ENCODE measurements around the gene TNS4. TPM values are rescaled to one million over a fixed set of nuclear protein-coding genes. Genes with fewer than 3 reads are reported as not detected.

The TNS4 gene
- total and polyA plus RNA-seq, 8 donors, result 0.18 to 23.2 (median 0.76) TPM; not detected in 2

GRCh38 chr17:40533896-40534295 is 32.5 kb upstream of the TNS4 start:
- DNase-seq, result no peak
- intact Hi-C loops (cut with DNase I; ENCODE audit: low total_unique reads), result no loop called here
- Histone ChIP-seq H3K27me3 (no peaks in the 10 kb centered on the region), H3K36me3 (no peaks in the 10 kb centered on the region), H3K27ac (peak overlapping the region in 4 of 5 donors; percentile 39 to 94 (median 68)), H3K4me1 (peaks cover 21 to 64% (median 43%) of the 10 kb centered on the region in 4 donors), H3K9me3 (no peaks in the 10 kb centered on the region), H3K4me3 (no peak overlapping the region)
- WGBS, 5 donors, result 49 to 54% (median 51%) methylated on average over 4 of the region's 4 CpGs
- TF ChIP-seq EP300 (IDR thresholded peaks at IDR 0.05), result no peak
- TF ChIP-seq CTCF (IDR thresholded peaks at IDR 0.05), result no peak
- TF ChIP-seq POLR2AphosphoS5 (IDR thresholded peaks at IDR 0.05), result no peak
- no peak for TF ChIP-seq POLR2A (IDR thresholded peaks at IDR 0.05)

- Histone ChIP-seq H3K36me3 (no peaks in the 10 kb centered on the region), H3K27ac (peak overlapping the region in 4 of 5 donors; percentile 3 to 64 (median 32)), H3K4me1 (peaks cover 21 to 53% (median 37%) of the 10 kb centered on the region in 4 donors), H3K9me3 (no peaks in the 10 kb centered on the region), H3K27me3 (no peaks in the 10 kb centered on the region), H3K4me3 (no peak overlapping the region)
- no peak for TF ChIP-seq POLR2A (IDR thresholded peaks at IDR 0.05)
- TF ChIP-seq EP300 (IDR thresholded peaks at IDR 0.05), result no peak
- TF ChIP-seq POLR2AphosphoS5 (IDR thresholded peaks at IDR 0.05), result peak in 1 of 3 donors; percentile 9
- TF ChIP-seq CTCF (IDR thresholded peaks at IDR 0.05), result no peak
- no peak for DNase-seq
- 40 to 47% (median 42%) methylated on average over 6 of the region's 6 CpGs for WGBS, 5 donors
- intact Hi-C loops (cut with DNase I; ENCODE audit: low total_unique reads), result no loop called here
These were observed 31.3 kb upstream of the TNS4 start for GRCh38 chr17:40532520-40533253.

GRCh38 chr17:40531051-40531991 is 29.9 kb upstream of the TNS4 start:
- WGBS, 5 donors, result 81 to 90% (median 88%) methylated on average over 15 of the region's 15 CpGs
- H3K27ac ChIP-seq, result no peak overlapping the region
- TF ChIP-seq POLR2AphosphoS5 (IDR thresholded peaks at IDR 0.05) (no peak), CTCF (IDR thresholded peaks at IDR 0.05) (no peak), POLR2A (IDR thresholded peaks at IDR 0.05) (no peak)
- H3K36me3 ChIP-seq, result no peaks in the 10 kb centered on the region
- no peak for DNase-seq
- H3K9me3 ChIP-seq, result no peaks in the 10 kb centered on the region
- H3K27me3 ChIP-seq, result no peaks in the 10 kb centered on the region
- H3K4me3 ChIP-seq, result no peak overlapping the region
- intact Hi-C loops (cut with DNase I; ENCODE audit: low total_unique reads), result no loop called here
- H3K4me1 ChIP-seq, result peaks cover 13 to 39% (median 26%) of the 10 kb centered on the region in 4 donors

- Histone ChIP-seq H3K4me1 (peaks cover 11 to 31% (median 19%) of the 10 kb centered on the region in 4 donors), H3K36me3 (no peaks in the 10 kb centered on the region), H3K27me3 (no peaks in the 10 kb centered on the region), H3K4me3 (no peak overlapping the region), H3K27ac (no peak overlapping the region), H3K9me3 (peaks cover 0 to under 1% (median 0%) of the 10 kb centered on the region in 4 donors)
- TF ChIP-seq CTCF (IDR thresholded peaks at IDR 0.05) (no peak), POLR2AphosphoS5 (IDR thresholded peaks at IDR 0.05) (no peak), POLR2A (IDR thresholded peaks at IDR 0.05) (no peak), EP300 (IDR thresholded peaks at IDR 0.05) (no peak)
- WGBS, 5 donors, result 91 to 100% (median 94%) methylated on average over 5 of the region's 5 CpGs
- intact Hi-C loops (cut with DNase I; ENCODE audit: low total_unique reads), result no loop called here
- no peak for DNase-seq
These were observed 29.1 kb upstream of the TNS4 start for GRCh38 chr17:40530531-40530994.

All from stomach (tissue), 9 donors.